HFF-Myc (cell line): ENCODE results near the gene PDS5B.

Experiments
- DNase-seq: peaks from one replicate; pipeline ENCODE4 v3.0.0-alpha.2; 2011; ENCODE audit warnings: low read depth; ENCODE audit errors: extremely low read depth
- H3K4me3 ChIP-seq: replicated peaks from 2 replicates; pipeline ENCODE4 v1.5.1; 2011; ENCODE audit warnings: low read depth, mild to moderate bottlenecking, control low read depth, low read length
- TF ChIP-seq, protein P1 (sequence below): IDR thresholded peaks from 2 replicates; pipeline ENCODE4 v1.5.1; 2012; ENCODE audit warnings: mild to moderate bottlenecking, low read depth, low read length, control low read depth; ENCODE audit errors: missing control alignments

The PDS5B gene

DNA sequence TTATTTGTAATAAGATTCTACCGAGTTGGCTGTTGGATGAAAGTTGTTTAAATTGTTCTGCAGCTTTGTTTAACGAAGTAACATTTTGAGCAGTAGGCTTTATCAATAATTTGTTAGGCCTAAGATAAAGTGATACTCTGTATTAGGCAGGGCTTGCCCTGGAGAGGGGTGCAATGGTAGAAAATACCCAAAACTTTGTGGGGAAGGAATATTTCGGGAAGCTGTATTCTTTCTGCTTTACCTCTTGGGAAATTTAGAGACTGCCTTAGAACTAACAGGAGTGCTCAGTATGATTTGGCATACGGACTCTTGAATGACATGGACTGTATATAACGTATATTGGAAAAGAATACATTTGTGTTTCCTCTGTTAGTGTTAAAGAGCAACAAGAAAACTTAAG lies 2.5 kb downstream of the PDS5B start:
- DNase-seq, result no peak
- TF ChIP-seq, protein P1, sequence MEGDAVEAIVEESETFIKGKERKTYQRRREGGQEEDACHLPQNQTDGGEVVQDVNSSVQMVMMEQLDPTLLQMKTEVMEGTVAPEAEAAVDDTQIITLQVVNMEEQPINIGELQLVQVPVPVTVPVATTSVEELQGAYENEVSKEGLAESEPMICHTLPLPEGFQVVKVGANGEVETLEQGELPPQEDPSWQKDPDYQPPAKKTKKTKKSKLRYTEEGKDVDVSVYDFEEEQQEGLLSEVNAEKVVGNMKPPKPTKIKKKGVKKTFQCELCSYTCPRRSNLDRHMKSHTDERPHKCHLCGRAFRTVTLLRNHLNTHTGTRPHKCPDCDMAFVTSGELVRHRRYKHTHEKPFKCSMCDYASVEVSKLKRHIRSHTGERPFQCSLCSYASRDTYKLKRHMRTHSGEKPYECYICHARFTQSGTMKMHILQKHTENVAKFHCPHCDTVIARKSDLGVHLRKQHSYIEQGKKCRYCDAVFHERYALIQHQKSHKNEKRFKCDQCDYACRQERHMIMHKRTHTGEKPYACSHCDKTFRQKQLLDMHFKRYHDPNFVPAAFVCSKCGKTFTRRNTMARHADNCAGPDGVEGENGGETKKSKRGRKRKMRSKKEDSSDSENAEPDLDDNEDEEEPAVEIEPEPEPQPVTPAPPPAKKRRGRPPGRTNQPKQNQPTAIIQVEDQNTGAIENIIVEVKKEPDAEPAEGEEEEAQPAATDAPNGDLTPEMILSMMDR, result no peak
- peak overlapping the region; percentile 77 for H3K4me3 ChIP-seq

DNA sequence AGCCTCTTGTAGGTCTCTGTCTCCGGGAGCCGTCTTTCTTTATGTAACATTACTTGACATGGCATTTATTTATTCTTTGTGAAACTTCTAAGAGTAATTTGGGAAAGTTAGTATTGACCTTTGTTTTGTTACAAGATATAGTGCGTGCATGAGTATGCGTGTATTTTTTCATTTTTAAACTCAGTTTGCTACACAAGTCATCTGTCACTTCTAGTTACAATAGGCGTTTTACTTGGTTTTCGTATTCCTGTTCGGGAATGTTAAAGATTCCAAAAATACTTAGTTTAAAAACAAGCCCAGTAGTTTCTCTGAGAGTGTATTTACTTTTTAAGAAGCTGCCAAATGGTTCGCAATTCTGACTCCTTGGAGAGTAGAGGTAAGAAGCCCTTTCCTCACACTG lies 3.2 kb downstream of the PDS5B start:
- TF ChIP-seq, protein P1, result no peak
- DNase-seq, result no peak
- no peak overlapping the region for H3K4me3 ChIP-seq

DNA sequence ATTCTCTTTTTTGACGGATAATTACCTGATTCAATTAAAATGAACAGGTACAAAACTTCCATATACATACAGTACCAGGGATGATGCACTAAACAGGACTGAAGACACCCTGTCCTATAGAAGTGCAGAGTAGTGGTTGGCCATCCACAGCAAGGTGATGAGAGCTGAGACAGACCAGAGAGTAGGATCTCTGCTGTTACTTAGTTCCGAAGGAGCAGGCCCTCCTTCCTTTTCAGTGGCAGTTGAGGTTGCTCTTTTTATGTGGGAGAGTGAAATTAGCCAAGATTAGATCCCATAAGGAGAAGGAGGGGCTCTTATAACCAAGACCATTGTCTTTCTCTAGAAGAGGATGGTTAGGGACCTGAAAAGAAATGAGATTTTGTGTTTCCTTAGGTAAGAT lies 4.0 kb downstream of the PDS5B start:
- no peak for DNase-seq

DNA sequence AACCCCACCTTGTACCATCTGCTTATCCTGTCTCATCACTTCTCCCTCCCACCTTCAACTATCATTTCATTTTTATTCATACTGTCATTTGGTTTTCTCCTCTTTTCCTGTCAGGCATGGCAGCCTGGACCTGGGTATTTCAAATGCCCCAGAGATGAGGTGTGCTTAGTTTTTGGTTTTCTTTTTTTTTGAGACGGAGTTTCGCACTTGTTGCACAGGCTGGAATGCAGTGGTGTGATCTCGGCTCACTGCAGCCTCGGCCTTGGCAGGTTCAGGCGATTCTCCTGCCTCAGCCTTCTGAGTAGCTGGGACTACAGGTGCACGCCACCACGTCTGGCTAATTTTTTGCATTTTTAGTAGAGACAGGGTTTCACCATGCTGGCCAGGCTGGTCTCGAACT lies 5.8 kb downstream of the PDS5B start:
- TF ChIP-seq, protein P1, result no peak
- H3K4me3 ChIP-seq, result no peak overlapping the region
- DNase-seq, result no peak

More for the DNA sequence above, 4.0 kb downstream of the PDS5B start:
- TF ChIP-seq, protein P1, result no peak
- H3K4me3 ChIP-seq, result no peak overlapping the region

DNA sequence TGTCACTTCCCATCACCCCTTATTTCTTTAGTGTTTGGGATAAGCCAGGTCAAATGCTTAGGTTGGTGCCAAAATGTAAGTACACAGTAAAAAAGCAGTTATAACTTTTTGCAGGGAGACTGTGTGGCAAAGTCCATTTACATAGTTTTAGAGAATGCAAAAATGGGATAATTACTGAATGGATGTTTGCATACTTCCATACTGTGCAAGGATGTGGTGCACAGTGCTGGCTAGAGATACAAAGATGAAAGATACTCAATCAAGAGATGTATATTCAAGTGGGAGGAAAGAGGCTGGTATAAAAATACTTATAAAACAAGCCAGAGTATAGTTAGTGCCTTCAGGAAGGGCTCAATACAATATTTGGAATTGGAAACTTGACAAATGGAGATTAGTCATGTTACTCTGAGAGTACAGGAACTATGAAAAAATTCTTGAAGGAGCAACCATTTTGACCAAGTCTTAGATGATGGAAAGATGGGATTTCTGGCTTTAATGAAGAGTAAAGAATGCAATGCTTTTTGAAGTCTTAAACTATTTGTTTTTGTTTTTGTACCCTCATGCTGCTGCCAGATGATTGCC lies 8.0 kb downstream of the PDS5B start:
- no peak overlapping the region for H3K4me3 ChIP-seq
- DNase-seq, result no peak
- TF ChIP-seq, protein P1, result no peak

DNA sequence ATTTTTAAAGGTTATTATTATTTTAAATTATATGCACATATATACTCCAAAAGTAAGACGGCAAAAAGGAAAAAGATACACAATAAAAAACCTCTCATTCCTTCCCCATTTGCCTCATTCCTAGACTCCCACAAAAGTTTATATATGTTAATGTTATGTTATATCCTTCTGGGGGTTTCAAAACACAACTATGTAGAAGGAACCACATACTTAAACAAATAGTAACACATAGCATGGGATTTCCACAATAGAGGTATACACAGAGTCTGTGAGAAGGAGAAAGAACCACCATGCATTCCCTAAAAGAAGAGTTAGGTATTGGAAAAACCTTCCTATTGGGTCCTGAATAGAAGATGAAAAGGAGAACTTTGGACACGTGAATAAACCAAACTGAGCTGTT lies 9.1 kb downstream of the PDS5B start:
- no peak overlapping the region for H3K4me3 ChIP-seq
- TF ChIP-seq, protein P1, result no peak
- DNase-seq, result no peak

DNA sequence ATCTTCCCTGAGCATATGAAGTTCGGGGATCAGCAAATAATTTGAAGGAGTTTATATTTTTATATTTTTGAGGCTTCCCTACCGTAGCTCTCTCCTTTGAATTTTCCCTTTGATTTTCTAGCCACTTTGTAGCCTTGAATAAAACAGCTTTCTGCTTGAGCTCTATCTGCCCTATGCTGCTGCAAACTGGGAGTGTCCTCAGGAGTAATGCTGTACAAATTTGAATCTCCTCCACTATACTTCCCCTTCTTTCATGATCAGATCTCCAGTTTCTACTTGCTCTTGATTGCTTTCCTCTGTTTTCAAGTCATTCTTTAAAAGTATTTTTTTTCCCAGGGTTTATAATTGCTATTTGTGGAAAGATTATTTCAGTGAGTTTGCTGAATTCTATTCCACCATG lies 14.6 kb downstream of the PDS5B start:
- H3K4me3 ChIP-seq, result no peak overlapping the region
- DNase-seq, result no peak
- TF ChIP-seq, protein P1, result no peak
